ENCODE measurements around the gene CELF2. TPM values are rescaled to one million over a fixed set of nuclear protein-coding genes. Genes with fewer than 3 reads are reported as not detected.

Gene CELF2
- total RNA-seq, 1 donor from 2014 or later = 77.6 TPM

- Mint-ChIP-seq H3K27me3 (ENCODE audit: low read depth) (no peaks in the 10 kb centered on the region), H3K4me1 (peaks cover 55% of the 10 kb centered on the region), H3K9me3 (peaks cover 6% of the 10 kb centered on the region), H3K27ac (ENCODE audit: unreplicated experiment) (no peak overlapping the region), H3K36me3 (ENCODE audit: low read depth) (peaks cover 11% of the 10 kb centered on the region), H3K4me3 (no peak overlapping the region)
- no peak for DNase-seq (ENCODE audit: low read depth, low spot score)
- TF ChIP-seq CTCF (conservative IDR thresholded peaks at IDR 0.05) = no peak
Measured at GRCh38 chr10:11141571-11142091, 124.0 kb downstream of the CELF2 start.

- Mint-ChIP-seq H3K36me3 (ENCODE audit: low read depth) (peaks cover 11% of the 10 kb centered on the region), H3K9me3 (peaks cover 6% of the 10 kb centered on the region), H3K4me1 (peaks cover 61% of the 10 kb centered on the region), H3K4me3 (no peak overlapping the region), H3K27ac (ENCODE audit: unreplicated experiment) (no peak overlapping the region), H3K27me3 (ENCODE audit: low read depth) (no peaks in the 10 kb centered on the region)
- TF ChIP-seq CTCF (conservative IDR thresholded peaks at IDR 0.05) = no peak
- DNase-seq (ENCODE audit: low read depth, low spot score) = no peak
Measured at GRCh38 chr10:11142777-11143176, 125.1 kb downstream of the CELF2 start.

GRCh38 chr10:11143242-11143641 lies 125.6 kb downstream of the CELF2 start:
- Mint-ChIP-seq H3K4me1 (peaks cover 63% of the 10 kb centered on the region), H3K27me3 (ENCODE audit: low read depth) (no peaks in the 10 kb centered on the region), H3K9me3 (peaks cover 6% of the 10 kb centered on the region), H3K4me3 (no peak overlapping the region), H3K36me3 (ENCODE audit: low read depth) (peaks cover 11% of the 10 kb centered on the region), H3K27ac (ENCODE audit: unreplicated experiment) (no peak overlapping the region)
- DNase-seq (ENCODE audit: low read depth, low spot score) = no peak
- no peak for TF ChIP-seq CTCF (conservative IDR thresholded peaks at IDR 0.05)

GRCh38 chr10:11144626-11145494 lies 127.2 kb downstream of the CELF2 start:
- H3K4me1 Mint-ChIP-seq = peaks cover 63% of the 10 kb centered on the region
- peaks cover 6% of the 10 kb centered on the region for H3K9me3 Mint-ChIP-seq
- peaks cover 11% of the 10 kb centered on the region for H3K36me3 Mint-ChIP-seq (ENCODE audit: low read depth)
- TF ChIP-seq CTCF (conservative IDR thresholded peaks at IDR 0.05) = no peak
- no peak overlapping the region for H3K4me3 Mint-ChIP-seq
- H3K27me3 Mint-ChIP-seq (ENCODE audit: low read depth) = no peaks in the 10 kb centered on the region
- DNase-seq (ENCODE audit: low read depth, low spot score) = no peak
- H3K27ac Mint-ChIP-seq (ENCODE audit: unreplicated experiment) = peak overlapping the region; percentile 37

GRCh38 chr10:11145495-11145855 lies 127.8 kb downstream of the CELF2 start:
- Mint-ChIP-seq H3K27ac (ENCODE audit: unreplicated experiment) (peak overlapping the region; percentile 37), H3K4me1 (peaks cover 69% of the 10 kb centered on the region), H3K36me3 (ENCODE audit: low read depth) (peaks cover 11% of the 10 kb centered on the region), H3K9me3 (peaks cover 6% of the 10 kb centered on the region), H3K27me3 (ENCODE audit: low read depth) (no peaks in the 10 kb centered on the region), H3K4me3 (no peak overlapping the region)
- TF ChIP-seq CTCF (conservative IDR thresholded peaks at IDR 0.05) = no peak
- DNase-seq (ENCODE audit: low read depth, low spot score) = no peak
